Measurements from ENCODE around the gene RBMS1.

DNA sequence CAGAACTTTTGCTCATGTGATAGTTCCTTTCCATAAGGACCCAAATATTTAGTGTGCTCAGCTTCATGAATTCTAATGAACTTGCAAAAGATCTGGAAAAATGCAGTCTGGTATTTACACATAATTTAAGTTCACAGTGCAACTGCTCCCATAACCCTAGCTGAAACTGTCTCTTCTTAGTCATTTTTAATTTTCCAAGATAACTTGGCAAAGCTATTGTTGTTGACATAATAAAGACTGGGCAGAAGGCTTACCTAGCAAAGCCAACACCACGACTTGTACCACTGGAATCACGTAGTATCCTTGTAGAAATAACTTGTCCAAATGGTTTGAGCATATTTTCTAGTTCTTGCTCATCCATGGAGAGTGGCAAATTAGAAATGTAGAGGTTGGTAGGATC, 190.5 kb downstream of the RBMS1 start:
- TF ChIP-seq RAD21 (conservative IDR thresholded peaks at IDR 0.05): no peak
- TF ChIP-seq, protein P1, sequence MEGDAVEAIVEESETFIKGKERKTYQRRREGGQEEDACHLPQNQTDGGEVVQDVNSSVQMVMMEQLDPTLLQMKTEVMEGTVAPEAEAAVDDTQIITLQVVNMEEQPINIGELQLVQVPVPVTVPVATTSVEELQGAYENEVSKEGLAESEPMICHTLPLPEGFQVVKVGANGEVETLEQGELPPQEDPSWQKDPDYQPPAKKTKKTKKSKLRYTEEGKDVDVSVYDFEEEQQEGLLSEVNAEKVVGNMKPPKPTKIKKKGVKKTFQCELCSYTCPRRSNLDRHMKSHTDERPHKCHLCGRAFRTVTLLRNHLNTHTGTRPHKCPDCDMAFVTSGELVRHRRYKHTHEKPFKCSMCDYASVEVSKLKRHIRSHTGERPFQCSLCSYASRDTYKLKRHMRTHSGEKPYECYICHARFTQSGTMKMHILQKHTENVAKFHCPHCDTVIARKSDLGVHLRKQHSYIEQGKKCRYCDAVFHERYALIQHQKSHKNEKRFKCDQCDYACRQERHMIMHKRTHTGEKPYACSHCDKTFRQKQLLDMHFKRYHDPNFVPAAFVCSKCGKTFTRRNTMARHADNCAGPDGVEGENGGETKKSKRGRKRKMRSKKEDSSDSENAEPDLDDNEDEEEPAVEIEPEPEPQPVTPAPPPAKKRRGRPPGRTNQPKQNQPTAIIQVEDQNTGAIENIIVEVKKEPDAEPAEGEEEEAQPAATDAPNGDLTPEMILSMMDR (IDR thresholded peaks at IDR 0.05; ENCODE audit: poor library complexity, severe bottlenecking): no peak
- TF ChIP-seq POLR2AphosphoS5 (IDR thresholded peaks at IDR 0.05): no peak

All from neural cell (in vitro differentiated cells).